Adipose tissue (tissue), 3 donors: ENCODE results near the gene KCNIP3. TPM values are rescaled to one million over a fixed set of nuclear protein-coding genes. Genes with fewer than 3 reads are reported as not detected.
"Not testable (repeated sequence)": the region's sequence is repeated elsewhere in the genome, so short reads cannot be mapped to it uniquely, and the experiment has no call there.

Source experiments
- H3K27ac ChIP-seq: one replicate; pipeline ENCODE4 v1.5.1; 2013; ENCODE audit warnings: low read depth, low read length
- WGBS, 3 donors: extraction: QIAGEN DNeasy Blood & Tissue Kit; methylation state at CpG; one replicate each; pipeline ENCODE4 v1.1.7; 2013; 5-methylcytosine and 5-hydroxymethylcytosine counted together
- polyA plus RNA-seq, 3 donors: library from polyadenylated mRNA; stranded (reverse); fragments of 200-250 nt; gene quantifications; one replicate each; pipeline ENCODE4 v1.2.3, GENCODE V29; 2013
- donor health status: healthy with polysubstance abuse.
- donor health status: Bipolar disorder and iron deficiency.
- donor health status: healthy.

The KCNIP3 gene
- polyA plus RNA-seq, 3 donors, result 2.4 to 14.1 (median 5.1) TPM

GRCh38 chr2:95401480-95401879 lies 104.3 kb downstream of the KCNIP3 start:
- 50 to 81% (median 72%) methylated on average over 9 of the region's 9 CpGs for WGBS, 3 donors
- H3K27ac ChIP-seq, result no peak overlapping the region

GRCh38 chr2:95402004-95402369 lies 104.8 kb downstream of the KCNIP3 start:
- 1 to 3% (median 2%) methylated on average over 10 of the region's 10 CpGs for WGBS, 3 donors
- not testable (repeated sequence) for H3K27ac ChIP-seq

GRCh38 chr2:95402370-95403203 lies 105.4 kb downstream of the KCNIP3 start, which contains the start of gene FAHD2A:
Gene FAHD2A, plus strand, starts transcription at chr2:95402708. Its CDS starts 2,851 bp downstream, at chr2:95405559.
- 0% methylated on average over 64 of the region's 64 CpGs for WGBS, 3 donors
- H3K27ac ChIP-seq, result no peak within 1 kb of the TSS

- not testable (repeated sequence) for H3K27ac ChIP-seq
- WGBS, 3 donors, result 1 to 3% (median 1%) methylated on average over 5 of the region's 5 CpGs
These were observed 106.1 kb downstream of the KCNIP3 start for GRCh38 chr2:95403204-95403721.

GRCh38 chr2:95403824-95404223 lies 106.7 kb downstream of the KCNIP3 start:
- 80 to 93% (median 87%) methylated on average over 5 of the region's 5 CpGs for WGBS, 3 donors
- not testable (repeated sequence) for H3K27ac ChIP-seq

GRCh38 chr2:95404676-95405075 lies 107.5 kb downstream of the KCNIP3 start:
- H3K27ac ChIP-seq, result not testable (repeated sequence)
- WGBS, 3 donors, result 73 to 88% (median 81%) methylated on average over 3 of the region's 3 CpGs

- 91 to 99% (median 97%) methylated on average over 5 of the region's 5 CpGs for WGBS, 3 donors
- H3K27ac ChIP-seq, result not testable (repeated sequence)
These were observed 114.1 kb downstream of the KCNIP3 start for GRCh38 chr2:95411239-95411638.

- WGBS, 3 donors, result 26 to 52% (median 37%) methylated on average over 4 to 7 of the region's 9 CpGs
- not testable (repeated sequence) for H3K27ac ChIP-seq
These were observed 117.0 kb downstream of the KCNIP3 start for GRCh38 chr2:95414015-95414594.

- not testable (repeated sequence) for H3K27ac ChIP-seq
- 70 to 79% (median 75%) methylated on average over 3 of the region's 3 CpGs for WGBS, 3 donors
These were observed 118.0 kb downstream of the KCNIP3 start for GRCh38 chr2:95415138-95415537.

- 89 to 92% (median 90%) methylated on average over 16 of the region's 16 CpGs for WGBS, 3 donors
- H3K27ac ChIP-seq, result not testable (repeated sequence)
These were observed 118.4 kb downstream of the KCNIP3 start for GRCh38 chr2:95415561-95415960.

GRCh38 chr2:95427196-95427867 lies 130.2 kb downstream of the KCNIP3 start:
- 0 to 38% (median 14%) methylated on average over 1 to 15 of the region's 30 CpGs for WGBS, 3 donors

GRCh38 chr2:95429748-95430467 lies 132.8 kb downstream of the KCNIP3 start:
- no CpG with 5 or more reads among the region's 8 CpGs for WGBS, 3 donors

More at GRCh38 chr2:95427196-95427867, 130.2 kb downstream of the KCNIP3 start:
- not testable (repeated sequence) for H3K27ac ChIP-seq

GRCh38 chr2:95433373-95433772 lies 136.2 kb downstream of the KCNIP3 start:
- H3K27ac ChIP-seq, result not testable (repeated sequence)
- 71 to 94% (median 82%) methylated on average over 1 of the region's 4 CpGs for WGBS, 3 donors

More at GRCh38 chr2:95429748-95430467, 132.8 kb downstream of the KCNIP3 start:
- H3K27ac ChIP-seq, result not testable (repeated sequence)

- 91 to 100% (median 100%) methylated on average over 1 to 2 of the region's 2 CpGs for WGBS, 3 donors
- not testable (repeated sequence) for H3K27ac ChIP-seq
These were observed 136.8 kb downstream of the KCNIP3 start for GRCh38 chr2:95433973-95434372.

- 55 to 73% (median 69%) methylated on average over 2 of the region's 3 CpGs for WGBS, 3 donors
- not testable (repeated sequence) for H3K27ac ChIP-seq
These were observed 137.4 kb downstream of the KCNIP3 start for GRCh38 chr2:95434507-95435076.

- H3K27ac ChIP-seq, result not testable (repeated sequence)
- WGBS, 3 donors, result no CpG with 5 or more reads among the region's 30 CpGs
These were observed 138.2 kb downstream of the KCNIP3 start for GRCh38 chr2:95435162-95435871.
